HG03442 (cell line): ENCODE data around the gene VTN.
"Not testable (repeated sequence)": the region's sequence is repeated elsewhere in the genome, so short reads cannot be mapped to it uniquely, and the experiment has no call there.

Experiments
- ATAC-seq: cut with Tn5 transposase; IDR thresholded peaks from one replicate; pipeline ENCODE4 v1.9.1; 2021; ENCODE audit warnings: mild to moderate bottlenecking, moderate library complexity; ENCODE audit not compliant: unreplicated experiment

VTN gene

DNA sequence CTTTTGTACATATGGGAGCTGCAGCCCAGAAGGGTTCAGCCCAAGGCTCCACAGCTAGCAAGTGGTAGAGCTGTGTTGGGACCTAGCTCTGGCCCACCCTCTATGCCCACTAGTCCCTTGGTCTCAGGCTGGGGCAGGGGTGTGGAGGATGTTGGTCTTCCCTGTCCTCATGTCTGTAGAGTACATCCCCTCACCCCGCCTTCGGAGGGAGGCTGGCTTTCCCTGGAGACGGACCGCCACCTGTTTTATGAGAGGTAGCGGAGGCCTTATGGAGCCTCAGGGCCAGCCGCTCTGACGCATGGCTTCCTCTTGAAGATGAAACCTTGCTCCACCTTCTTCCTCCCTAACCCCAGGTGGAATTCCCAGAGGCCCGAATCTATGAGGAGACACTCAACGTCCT lies 26.1 kb downstream of the VTN start:
- no peak for ATAC-seq

- no peak for ATAC-seq
Measured at GRCh38 chr17:28343491-28343932, 26.6 kb downstream of the VTN start.

DNA sequence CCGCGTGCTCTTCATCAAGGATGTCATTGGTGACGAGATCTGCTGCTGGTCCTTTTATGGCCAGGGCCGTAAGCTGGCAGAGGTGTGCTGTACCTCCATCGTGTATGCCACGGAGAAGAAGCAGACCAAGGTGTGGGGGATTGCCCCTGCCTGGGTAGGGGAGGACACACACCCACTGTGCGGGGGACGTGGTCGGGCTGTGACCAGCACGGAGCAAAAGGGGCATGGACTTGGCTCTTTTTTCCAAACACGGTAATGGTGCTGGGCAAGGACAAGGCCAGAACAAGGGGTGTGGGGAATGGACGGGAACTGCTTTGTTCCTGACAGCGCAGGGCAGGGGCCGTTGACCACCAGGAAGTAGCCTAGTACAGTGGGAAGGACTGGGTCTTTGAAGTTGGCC lies 27.8 kb downstream of the VTN start:
- no peak for ATAC-seq

DNA sequence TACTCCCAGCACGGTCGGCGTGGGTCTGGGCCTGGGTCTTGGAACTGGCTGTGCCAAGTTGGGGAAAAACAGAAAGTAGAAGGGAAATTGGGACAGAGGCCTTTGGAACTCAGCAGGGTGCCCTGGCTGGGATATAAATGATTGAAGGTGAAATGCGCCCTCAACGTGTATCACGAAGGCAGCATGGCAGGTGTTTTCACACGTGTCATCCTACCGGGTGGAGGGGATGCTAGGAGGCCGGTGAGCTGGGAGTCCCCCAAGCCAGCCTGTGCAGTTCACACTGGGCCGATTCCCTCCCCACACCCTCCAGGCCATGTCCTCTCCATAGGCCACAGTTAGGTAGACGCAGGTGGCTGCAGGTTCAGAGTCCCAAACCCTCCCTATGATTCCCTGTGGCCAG lies 28.6 kb downstream of the VTN start:
- no peak for ATAC-seq

DNA sequence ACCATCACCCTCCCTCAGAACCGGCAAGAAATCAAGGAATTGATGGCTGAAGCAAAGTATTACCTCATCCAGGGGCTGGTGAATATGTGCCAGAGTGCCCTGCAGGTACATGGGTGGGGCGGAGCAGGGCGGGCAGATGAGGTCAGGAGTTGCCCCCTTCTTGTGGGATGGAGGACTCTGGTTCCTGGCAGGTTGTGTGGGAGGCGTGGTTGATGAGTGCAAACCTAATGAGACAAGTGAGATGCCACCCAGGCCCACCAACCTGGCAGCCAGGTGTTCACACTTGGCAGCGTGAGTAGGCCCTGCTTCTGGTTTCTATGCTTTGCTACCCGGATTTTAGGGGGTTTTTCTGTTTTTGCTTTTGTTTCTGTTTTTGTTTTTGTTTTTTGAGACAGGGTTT lies 29.7 kb downstream of the VTN start:
- no peak for ATAC-seq

- no peak for ATAC-seq
Measured at GRCh38 chr17:28339431-28339830, 30.7 kb downstream of the VTN start.

GRCh38 chr17:28338769-28339212 lies 31.3 kb downstream of the VTN start:
- ATAC-seq = not testable (repeated sequence)

GRCh38 chr17:28338056-28338768 lies 31.9 kb downstream of the VTN start:
- no peak for ATAC-seq

GRCh38 chr17:28335959-28336871 lies 33.9 kb downstream of the VTN start:
- ATAC-seq = no peak

DNA sequence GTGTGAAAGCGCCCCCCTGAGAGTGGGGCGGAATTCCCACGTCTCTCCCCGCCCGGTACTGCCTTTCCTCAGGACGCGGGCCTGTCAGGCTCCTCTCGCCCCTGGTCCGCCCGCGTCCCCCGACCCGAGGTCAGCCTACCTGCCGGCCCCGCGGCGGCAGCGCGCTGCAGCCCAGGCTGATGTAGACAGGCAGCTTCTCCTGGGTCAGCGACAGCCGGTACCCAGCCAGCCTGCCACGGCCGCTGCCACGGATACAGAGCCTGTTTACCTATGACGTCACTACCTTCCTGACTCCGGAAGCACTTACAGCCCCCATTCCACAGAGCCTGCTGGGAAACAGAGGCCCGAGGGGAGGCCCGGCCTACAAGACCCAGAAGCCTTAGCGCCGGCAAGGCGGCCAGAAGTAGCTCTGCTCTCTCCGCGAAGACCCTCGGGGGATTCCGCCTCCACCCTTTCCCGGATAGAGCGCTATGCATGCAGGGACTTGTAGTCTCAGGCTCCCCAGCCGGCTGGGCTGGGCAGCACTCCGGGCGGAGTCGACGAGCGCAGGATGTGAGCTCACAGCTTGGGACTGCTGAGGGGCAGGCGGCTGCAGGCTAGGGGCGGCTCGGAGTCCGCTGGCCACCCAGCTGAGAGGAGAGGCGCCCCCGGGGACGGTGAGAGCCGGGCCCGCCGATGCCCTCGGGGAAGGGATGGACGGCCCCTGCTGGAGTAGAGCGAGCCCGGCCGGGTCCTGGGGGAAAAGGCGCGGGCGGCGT lies 34.7 kb downstream of the VTN start, which contains the start of the genes IFT20 and TNFAIP1:
TSS of gene IFT20 (minus strand) at position 272 of the 758 bp plus-strand sequence. CDS start 3,487 bp downstream, outside the sequence.
TSS of gene TNFAIP1 (plus strand) at position 561 of the 758 bp plus-strand sequence. CDS start 3,761 bp downstream, outside the sequence.
- peak; percentile 95 for ATAC-seq

DNA sequence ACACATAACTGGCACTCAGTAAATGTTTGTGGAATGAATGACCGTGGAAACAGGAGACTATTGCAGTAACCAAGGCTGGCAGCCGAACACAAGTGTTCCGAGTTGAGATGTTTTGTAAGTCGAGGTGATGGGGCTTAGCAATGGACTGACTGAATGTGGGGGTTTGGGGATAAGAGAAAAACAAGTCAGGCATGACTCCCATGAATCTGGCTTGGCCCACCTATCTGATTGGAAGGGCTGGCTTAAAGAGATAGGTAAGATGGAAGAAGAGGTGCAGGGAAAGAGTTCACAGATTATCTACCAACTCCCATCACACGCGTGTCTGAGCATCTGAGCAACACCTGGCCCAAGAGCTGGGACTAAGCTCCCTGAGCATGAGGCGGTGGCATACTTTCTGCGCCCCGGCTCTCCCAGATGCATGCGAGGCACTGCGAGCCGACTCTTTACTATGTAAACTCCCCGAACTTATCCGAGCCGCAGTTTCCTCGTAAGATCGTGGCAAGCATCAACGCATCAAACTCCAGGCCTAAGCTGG lies 35.4 kb downstream of the VTN start:
- no peak for ATAC-seq

DNA sequence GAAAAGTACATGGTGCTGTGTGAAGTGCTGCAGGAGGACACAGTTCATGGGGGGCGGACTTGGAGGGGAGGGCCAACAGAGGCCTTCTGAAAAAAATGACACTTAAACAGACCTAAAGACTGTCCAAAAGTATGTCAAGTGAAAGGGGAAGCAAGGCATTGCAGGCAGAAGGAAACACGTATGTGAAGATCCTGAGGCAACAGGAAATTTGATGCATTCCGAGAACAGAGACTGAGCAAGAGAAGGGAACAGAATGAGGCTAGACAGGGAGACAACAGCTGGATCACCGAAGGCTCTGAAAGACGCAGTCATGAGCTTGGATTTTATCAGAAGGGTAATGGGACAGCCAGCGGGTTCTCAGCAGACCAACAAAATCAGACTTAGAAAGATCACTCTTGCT lies 35.9 kb downstream of the VTN start:
- no peak for ATAC-seq

GRCh38 chr17:28333083-28333746 lies 36.9 kb downstream of the VTN start:
- ATAC-seq = no peak

- ATAC-seq = no peak
Measured at GRCh38 chr17:28331891-28332420, 38.2 kb downstream of the VTN start.

- ATAC-seq = no peak
Measured at GRCh38 chr17:28330671-28331070, 39.4 kb downstream of the VTN start.

DNA sequence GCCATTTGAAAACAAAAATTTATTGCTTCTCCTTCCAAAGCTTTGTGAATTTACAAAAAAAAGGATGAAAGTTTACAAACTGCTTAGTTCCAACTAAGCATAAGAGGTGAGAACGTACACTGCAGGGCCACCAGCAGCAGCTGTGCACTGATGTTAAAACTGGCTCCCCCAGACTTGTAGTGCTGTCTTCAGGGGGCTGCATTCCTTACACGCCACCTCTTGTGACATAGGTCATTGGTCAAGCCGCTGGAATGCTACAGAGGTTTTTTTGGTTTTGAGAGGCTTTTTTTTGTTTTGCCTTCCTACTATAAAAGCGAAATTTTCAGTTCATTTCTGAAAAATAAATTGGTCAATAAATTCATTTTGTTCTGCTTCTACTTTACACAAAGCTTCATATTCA lies 41.8 kb downstream of the VTN start:
- no peak for ATAC-seq

GRCh38 chr17:28327709-28328108 lies 42.4 kb downstream of the VTN start:
- no peak for ATAC-seq

GRCh38 chr17:28327031-28327607 lies 43.0 kb downstream of the VTN start:
- no peak for ATAC-seq

DNA sequence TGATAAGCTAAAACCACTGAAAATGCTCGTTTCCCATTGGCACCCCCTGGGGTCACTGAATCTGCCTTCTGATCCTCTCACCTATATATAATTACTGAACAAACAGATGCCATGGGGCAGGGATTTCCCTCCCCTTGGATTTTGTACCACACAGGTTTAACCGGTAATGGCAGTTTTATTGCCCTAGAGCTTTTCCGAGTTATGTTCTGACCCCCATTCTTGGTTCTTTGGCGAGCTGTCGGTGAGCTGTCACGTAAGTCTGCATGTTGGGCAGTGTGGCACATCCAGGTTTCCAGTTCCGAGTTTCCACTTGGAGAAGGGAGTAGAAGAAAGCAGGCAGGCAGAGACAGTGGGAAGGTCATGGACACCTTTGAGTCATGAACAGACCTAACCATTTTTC lies 44.0 kb downstream of the VTN start:
- ATAC-seq = no peak

DNA sequence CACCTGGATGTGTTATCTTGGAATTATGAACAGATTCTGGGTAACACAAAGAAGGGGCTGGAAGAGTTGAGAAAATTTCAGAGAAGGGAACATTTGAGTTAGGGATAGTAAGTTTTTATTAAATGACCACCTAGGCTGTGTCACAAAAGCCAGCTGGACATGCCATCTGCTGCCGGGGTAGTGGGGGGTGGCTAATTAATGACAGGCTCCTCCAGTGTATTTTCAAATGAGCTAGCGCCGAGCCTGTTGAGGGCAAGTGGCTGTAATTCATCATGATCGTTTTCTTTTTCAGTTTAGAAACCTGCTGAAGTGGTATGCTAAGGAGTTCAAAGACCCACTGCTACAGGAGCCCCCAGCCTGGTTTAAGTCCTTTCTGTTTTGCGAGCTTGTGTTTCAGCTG lies 44.9 kb downstream of the VTN start:
- no peak for ATAC-seq
